Measurements from ENCODE around the gene PRKG1.

PRKG1 gene

DNA sequence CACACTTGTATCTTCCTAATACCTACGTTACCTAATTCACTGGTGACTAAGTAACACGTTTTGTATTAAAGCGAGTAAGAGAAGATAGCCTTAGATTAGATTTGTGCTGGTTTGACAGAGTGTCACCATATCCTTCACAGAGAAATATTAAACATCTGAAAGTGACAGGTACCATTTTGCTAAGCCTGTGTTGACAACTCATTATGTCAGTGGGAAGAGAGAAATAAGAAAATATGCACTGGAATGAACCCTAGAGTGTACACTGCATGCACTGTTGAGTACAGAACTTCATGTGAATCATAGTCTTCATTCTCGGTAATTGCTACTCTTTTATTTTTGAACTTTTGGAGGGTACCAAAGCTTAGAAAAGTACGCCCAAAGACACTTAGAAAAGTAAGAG lies 10.9 kb downstream of the PRKG1 start:
- Mint-ChIP-seq H3K4me3 (no peak overlapping the region), H3K27me3 (peaks cover 6% of the 10 kb centered on the region), H3K36me3 (ENCODE audit: low read depth) (no peaks in the 10 kb centered on the region), H3K4me1 (ENCODE audit: low read depth) (no peaks in the 10 kb centered on the region), H3K27ac (no peak overlapping the region), H3K9me3 (no peaks in the 10 kb centered on the region)
- DNase-seq = no peak

- DNase-seq = no peak
- Mint-ChIP-seq H3K4me1 (ENCODE audit: low read depth) (no peaks in the 10 kb centered on the region), H3K27me3 (no peaks in the 10 kb centered on the region), H3K27ac (no peak overlapping the region), H3K36me3 (ENCODE audit: low read depth) (no peaks in the 10 kb centered on the region), H3K9me3 (no peaks in the 10 kb centered on the region), H3K4me3 (no peak overlapping the region)
Measured at GRCh38 chr10:51086710-51087109, 12.4 kb downstream of the PRKG1 start.

DNA sequence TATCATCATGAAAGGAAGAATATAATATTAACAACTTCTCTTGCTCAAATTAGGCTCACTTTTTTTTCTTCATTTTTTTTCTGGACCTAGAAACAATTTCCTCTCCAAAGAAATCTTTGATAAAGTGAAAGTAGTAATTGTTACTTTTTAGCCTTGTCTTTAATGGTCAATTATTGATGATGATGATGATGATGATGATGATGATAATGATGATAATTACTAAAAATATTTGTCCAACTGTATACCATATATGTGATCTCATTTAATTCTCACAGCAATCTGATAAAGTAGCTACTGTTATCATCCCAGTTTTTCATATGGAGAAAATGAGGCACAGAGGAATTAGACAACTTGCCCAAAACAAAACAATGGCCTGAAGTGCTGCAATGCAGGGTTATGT lies 12.8 kb downstream of the PRKG1 start:
- Mint-ChIP-seq H3K27ac (no peak overlapping the region), H3K9me3 (no peaks in the 10 kb centered on the region), H3K4me3 (no peak overlapping the region), H3K4me1 (ENCODE audit: low read depth) (no peaks in the 10 kb centered on the region), H3K36me3 (ENCODE audit: low read depth) (no peaks in the 10 kb centered on the region), H3K27me3 (no peaks in the 10 kb centered on the region)
- DNase-seq = no peak

GRCh38 chr10:51090190-51090589 lies 15.9 kb downstream of the PRKG1 start:
- H3K4me3 Mint-ChIP-seq = no peak overlapping the region
- no peak overlapping the region for H3K27ac Mint-ChIP-seq
- no peaks in the 10 kb centered on the region for H3K9me3 Mint-ChIP-seq
- no peaks in the 10 kb centered on the region for H3K36me3 Mint-ChIP-seq (ENCODE audit: low read depth)
- no peaks in the 10 kb centered on the region for H3K4me1 Mint-ChIP-seq (ENCODE audit: low read depth)
- no peaks in the 10 kb centered on the region for H3K27me3 Mint-ChIP-seq
- DNase-seq = no peak

DNA sequence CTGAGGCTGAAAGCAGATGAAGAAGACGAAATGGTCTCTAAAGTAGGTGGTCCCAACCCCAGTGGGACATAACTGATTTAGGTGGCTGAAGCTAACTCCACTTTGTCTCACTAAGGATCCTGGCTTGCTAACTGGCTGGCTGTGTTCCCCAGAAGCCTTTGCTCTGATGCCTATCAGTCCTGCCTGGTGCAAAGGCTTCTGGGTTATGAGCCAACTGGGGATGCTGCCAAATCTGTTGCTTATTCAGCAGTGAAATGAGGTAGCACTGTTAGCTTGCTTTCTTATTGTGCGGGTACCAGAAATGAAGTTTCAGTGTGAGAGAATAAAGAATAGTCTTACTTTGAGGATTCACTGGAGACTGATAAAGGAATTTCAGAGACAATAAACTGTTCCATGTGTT lies 18.1 kb downstream of the PRKG1 start:
- no peak for DNase-seq
- H3K27ac Mint-ChIP-seq = no peak overlapping the region
- peaks cover under 1% of the 10 kb centered on the region for H3K27me3 Mint-ChIP-seq
- no peak overlapping the region for H3K4me3 Mint-ChIP-seq
- H3K9me3 Mint-ChIP-seq = no peaks in the 10 kb centered on the region
- no peaks in the 10 kb centered on the region for H3K4me1 Mint-ChIP-seq (ENCODE audit: low read depth)
- no peaks in the 10 kb centered on the region for H3K36me3 Mint-ChIP-seq (ENCODE audit: low read depth)

GRCh38 chr10:51095444-51095843 lies 21.2 kb downstream of the PRKG1 start:
- no peaks in the 10 kb centered on the region for H3K9me3 Mint-ChIP-seq
- no peak for DNase-seq
- H3K4me1 Mint-ChIP-seq (ENCODE audit: low read depth) = no peaks in the 10 kb centered on the region
- H3K27ac Mint-ChIP-seq = no peak overlapping the region
- no peak overlapping the region for H3K4me3 Mint-ChIP-seq
- no peaks in the 10 kb centered on the region for H3K36me3 Mint-ChIP-seq (ENCODE audit: low read depth)
- H3K27me3 Mint-ChIP-seq = peaks cover 5% of the 10 kb centered on the region

DNA sequence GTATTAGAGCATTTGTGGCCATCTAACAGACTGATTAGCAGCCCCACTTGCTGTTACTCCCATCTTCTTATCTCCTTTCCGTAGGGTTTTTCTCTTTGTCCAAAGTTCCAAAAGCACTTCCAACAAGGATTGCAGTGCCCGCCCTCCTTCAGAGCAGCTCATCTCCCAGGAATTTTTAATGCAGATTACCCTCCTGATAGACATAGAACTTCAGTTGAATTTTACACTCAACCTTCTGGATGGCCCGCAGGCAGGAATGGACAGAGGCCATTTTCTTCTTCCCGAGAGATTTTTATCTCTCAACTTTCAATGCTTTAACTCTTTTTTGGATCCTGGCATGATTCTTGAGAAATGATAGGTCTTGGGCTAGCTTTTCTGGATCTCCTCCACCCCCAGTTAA lies 23.3 kb downstream of the PRKG1 start:
- H3K4me3 Mint-ChIP-seq = no peak overlapping the region
- H3K4me1 Mint-ChIP-seq (ENCODE audit: low read depth) = no peaks in the 10 kb centered on the region
- peaks cover 5% of the 10 kb centered on the region for H3K27me3 Mint-ChIP-seq
- no peaks in the 10 kb centered on the region for H3K36me3 Mint-ChIP-seq (ENCODE audit: low read depth)
- no peak overlapping the region for H3K27ac Mint-ChIP-seq
- H3K9me3 Mint-ChIP-seq = no peaks in the 10 kb centered on the region
- no peak for DNase-seq

DNA sequence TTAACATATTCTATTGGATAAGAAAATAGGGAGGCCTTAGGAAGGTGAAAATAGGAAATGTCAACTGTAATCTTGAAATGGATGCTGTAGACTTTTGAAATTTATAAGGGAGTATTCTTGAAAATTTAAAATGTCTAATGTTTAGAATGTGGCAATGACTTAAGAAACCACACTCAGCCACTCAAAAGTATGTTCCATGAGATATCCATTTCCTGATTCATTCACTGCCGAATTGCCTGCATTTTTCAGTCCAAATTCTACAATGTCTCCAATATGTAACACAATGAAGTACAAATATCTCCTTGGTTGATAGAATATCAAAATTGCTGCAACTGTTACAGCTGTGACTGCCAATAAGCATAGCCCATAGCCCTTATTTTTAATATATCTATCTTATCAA lies 25.9 kb downstream of the PRKG1 start:
- DNase-seq = no peak
- Mint-ChIP-seq H3K4me3 (no peak overlapping the region), H3K27me3 (peaks cover 6% of the 10 kb centered on the region), H3K9me3 (no peaks in the 10 kb centered on the region), H3K27ac (no peak overlapping the region), H3K4me1 (ENCODE audit: low read depth) (no peaks in the 10 kb centered on the region), H3K36me3 (ENCODE audit: low read depth) (no peaks in the 10 kb centered on the region)

- H3K9me3 Mint-ChIP-seq = no peaks in the 10 kb centered on the region
- H3K27me3 Mint-ChIP-seq = peaks cover 2% of the 10 kb centered on the region
- no peak overlapping the region for H3K27ac Mint-ChIP-seq
- no peak overlapping the region for H3K4me3 Mint-ChIP-seq
- H3K36me3 Mint-ChIP-seq (ENCODE audit: low read depth) = no peaks in the 10 kb centered on the region
- DNase-seq = no peak
- no peaks in the 10 kb centered on the region for H3K4me1 Mint-ChIP-seq (ENCODE audit: low read depth)
Measured at GRCh38 chr10:51103554-51104217, 29.4 kb downstream of the PRKG1 start.

GRCh38 chr10:51106311-51106945 lies 32.1 kb downstream of the PRKG1 start:
- H3K36me3 Mint-ChIP-seq (ENCODE audit: low read depth) = no peaks in the 10 kb centered on the region
- H3K9me3 Mint-ChIP-seq = no peaks in the 10 kb centered on the region
- no peak overlapping the region for H3K4me3 Mint-ChIP-seq
- H3K27ac Mint-ChIP-seq = no peak overlapping the region
- DNase-seq = no peak
- peaks cover 2% of the 10 kb centered on the region for H3K27me3 Mint-ChIP-seq
- H3K4me1 Mint-ChIP-seq (ENCODE audit: low read depth) = no peaks in the 10 kb centered on the region

DNA sequence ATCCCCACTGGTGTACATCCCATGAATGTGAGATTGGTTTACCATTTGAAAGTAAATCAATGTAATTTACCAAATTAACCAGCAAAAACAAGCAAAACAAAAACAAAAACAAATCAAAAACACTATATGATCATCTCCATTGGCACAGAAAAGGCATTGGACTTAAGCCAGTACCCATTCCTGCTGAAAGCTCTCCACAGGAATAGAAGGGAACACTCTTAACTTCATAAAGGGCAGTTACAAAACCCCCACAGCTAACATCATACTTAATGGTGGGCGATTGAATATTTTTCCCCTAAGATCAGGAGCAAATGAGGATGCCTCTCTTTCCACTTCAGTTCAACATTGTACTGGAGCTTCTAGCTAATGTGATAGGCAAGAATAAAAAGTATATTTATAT lies 34.1 kb downstream of the PRKG1 start:
- Mint-ChIP-seq H3K4me1 (ENCODE audit: low read depth) (no peaks in the 10 kb centered on the region), H3K27ac (no peak overlapping the region), H3K27me3 (peaks cover 2% of the 10 kb centered on the region), H3K36me3 (ENCODE audit: low read depth) (no peaks in the 10 kb centered on the region), H3K4me3 (no peak overlapping the region), H3K9me3 (no peaks in the 10 kb centered on the region)
- no peak for DNase-seq

- Mint-ChIP-seq H3K27me3 (peaks cover 2% of the 10 kb centered on the region), H3K9me3 (no peaks in the 10 kb centered on the region), H3K27ac (no peak overlapping the region), H3K4me3 (no peak overlapping the region), H3K4me1 (ENCODE audit: low read depth) (no peaks in the 10 kb centered on the region), H3K36me3 (ENCODE audit: low read depth) (no peaks in the 10 kb centered on the region)
- no peak for DNase-seq
Measured at GRCh38 chr10:51109801-51110533, 35.7 kb downstream of the PRKG1 start.

DNA sequence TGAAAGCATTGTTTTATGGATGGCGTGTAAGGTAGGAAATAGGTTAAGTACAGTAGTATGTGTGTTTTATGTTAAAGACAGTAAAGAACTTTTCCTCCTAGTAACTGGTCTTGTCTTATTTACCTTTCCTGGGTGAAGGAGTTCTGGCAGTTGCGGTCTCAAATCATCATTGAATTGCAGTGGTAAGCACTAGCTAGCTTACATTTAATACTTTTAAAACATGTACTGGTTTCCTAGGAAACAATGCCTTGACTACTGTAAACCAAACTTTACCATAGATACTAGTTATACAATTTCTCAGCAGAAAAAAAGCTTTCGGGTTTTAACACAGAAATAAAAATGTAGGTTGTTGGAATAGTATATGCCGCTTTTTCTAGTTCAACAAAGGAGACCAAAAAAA lies 37.7 kb downstream of the PRKG1 start:
- Mint-ChIP-seq H3K36me3 (ENCODE audit: low read depth) (no peaks in the 10 kb centered on the region), H3K4me3 (no peak overlapping the region), H3K4me1 (ENCODE audit: low read depth) (no peaks in the 10 kb centered on the region), H3K27ac (no peak overlapping the region), H3K9me3 (no peaks in the 10 kb centered on the region), H3K27me3 (no peaks in the 10 kb centered on the region)
- no peak for DNase-seq

GRCh38 chr10:51113007-51113406 lies 38.7 kb downstream of the PRKG1 start:
- no peak overlapping the region for H3K27ac Mint-ChIP-seq
- no peaks in the 10 kb centered on the region for H3K36me3 Mint-ChIP-seq (ENCODE audit: low read depth)
- H3K27me3 Mint-ChIP-seq = no peaks in the 10 kb centered on the region
- no peak overlapping the region for H3K4me3 Mint-ChIP-seq
- no peaks in the 10 kb centered on the region for H3K9me3 Mint-ChIP-seq
- no peaks in the 10 kb centered on the region for H3K4me1 Mint-ChIP-seq (ENCODE audit: low read depth)
- no peak for DNase-seq

- H3K4me1 Mint-ChIP-seq (ENCODE audit: low read depth) = no peaks in the 10 kb centered on the region
- H3K27me3 Mint-ChIP-seq = no peaks in the 10 kb centered on the region
- no peak for DNase-seq
- no peaks in the 10 kb centered on the region for H3K9me3 Mint-ChIP-seq
- no peaks in the 10 kb centered on the region for H3K36me3 Mint-ChIP-seq (ENCODE audit: low read depth)
- H3K4me3 Mint-ChIP-seq = no peak overlapping the region
- H3K27ac Mint-ChIP-seq = no peak overlapping the region
Measured at GRCh38 chr10:51117053-51117660, 42.9 kb downstream of the PRKG1 start.
